ENCODE data around the gene AKAP6.

DNA sequence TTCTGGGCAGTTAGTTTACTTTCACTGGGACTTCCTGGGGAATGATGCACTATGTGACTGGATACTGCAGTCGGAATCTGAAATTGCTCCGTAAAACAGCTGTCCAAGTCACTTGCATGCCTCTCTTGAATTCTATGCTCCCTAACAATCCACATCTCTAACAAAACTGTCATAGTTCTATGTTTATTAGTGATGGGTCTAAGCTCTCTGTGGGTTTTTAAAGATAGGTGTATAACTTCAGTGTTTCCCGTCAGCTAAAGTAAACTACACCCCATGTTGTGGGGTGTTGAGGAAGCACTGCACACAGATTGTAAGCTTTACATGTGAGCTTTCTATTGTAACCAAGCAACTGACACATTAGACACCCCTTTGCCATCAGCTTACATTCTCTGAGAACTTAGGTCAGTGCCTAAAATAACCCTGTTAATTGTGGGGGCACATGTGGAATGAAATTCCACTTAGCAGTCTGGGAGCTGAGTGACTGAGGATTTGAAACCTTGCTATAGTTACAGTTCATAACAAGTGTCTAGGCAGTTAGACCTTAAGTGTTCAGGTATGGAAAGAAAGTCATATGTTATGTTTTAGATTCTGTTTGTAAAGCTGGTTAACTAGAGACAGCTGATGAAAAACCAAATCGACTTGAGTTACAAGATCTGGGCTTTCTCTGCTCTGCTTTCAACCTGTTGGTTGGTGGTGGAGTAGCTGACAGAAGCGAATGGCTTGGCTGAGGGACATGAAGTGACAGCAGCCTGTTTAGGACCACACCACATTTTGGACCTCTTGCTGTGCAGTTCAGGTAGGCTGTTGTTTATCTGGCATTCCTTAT, 165.7 kb downstream of the AKAP6 start:
- TF ChIP-seq SIN3A (IDR thresholded peaks at IDR 0.05; ENCODE audit: low read depth, low read length) (no peak), SP1 (IDR thresholded peaks at IDR 0.05; ENCODE audit: low read depth, low read length) (no peak), CBFB (IDR thresholded peaks at IDR 0.05; ENCODE audit: low read depth) (no peak), NFIC (IDR thresholded peaks at IDR 0.05; ENCODE audit: low read depth, low read length) (no peak), CTCF (IDR thresholded peaks at IDR 0.05 in 2 of 3, conservative IDR thresholded peaks at IDR 0.05 in 1 of 3; ENCODE audit: control insufficient read depth in 2 of 3, extremely low read depth in 1 of 3, insufficient read depth in 1 of 3, low read depth in 3 of 3, low read length in 3 of 3) (no peak), TAF1 (IDR thresholded peaks at IDR 0.05; ENCODE audit: borderline replicate concordance, low read depth, low read length) (no peak), HCFC1 (IDR thresholded peaks at IDR 0.05; ENCODE audit: low read length) (no peak), SMC3 (IDR thresholded peaks at IDR 0.05; ENCODE audit: borderline replicate concordance, low read length) (no peak), CREB1 (IDR thresholded peaks at IDR 0.05; ENCODE audit: low read depth) (no peak), NRF1 (conservative IDR thresholded peaks at IDR 0.05; ENCODE audit: low read depth, low read length) (no peak), ZBED1 (IDR thresholded peaks at IDR 0.05; ENCODE audit: borderline replicate concordance) (no peak)
- TF ChIP-seq, protein P1, sequence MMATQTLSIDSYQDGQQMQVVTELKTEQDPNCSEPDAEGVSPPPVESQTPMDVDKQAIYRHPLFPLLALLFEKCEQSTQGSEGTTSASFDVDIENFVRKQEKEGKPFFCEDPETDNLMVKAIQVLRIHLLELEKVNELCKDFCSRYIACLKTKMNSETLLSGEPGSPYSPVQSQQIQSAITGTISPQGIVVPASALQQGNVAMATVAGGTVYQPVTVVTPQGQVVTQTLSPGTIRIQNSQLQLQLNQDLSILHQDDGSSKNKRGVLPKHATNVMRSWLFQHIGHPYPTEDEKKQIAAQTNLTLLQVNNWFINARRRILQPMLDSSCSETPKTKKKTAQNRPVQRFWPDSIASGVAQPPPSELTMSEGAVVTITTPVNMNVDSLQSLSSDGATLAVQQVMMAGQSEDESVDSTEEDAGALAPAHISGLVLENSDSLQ (IDR thresholded peaks at IDR 0.05), result no peak
- TF ChIP-seq, protein P2, sequence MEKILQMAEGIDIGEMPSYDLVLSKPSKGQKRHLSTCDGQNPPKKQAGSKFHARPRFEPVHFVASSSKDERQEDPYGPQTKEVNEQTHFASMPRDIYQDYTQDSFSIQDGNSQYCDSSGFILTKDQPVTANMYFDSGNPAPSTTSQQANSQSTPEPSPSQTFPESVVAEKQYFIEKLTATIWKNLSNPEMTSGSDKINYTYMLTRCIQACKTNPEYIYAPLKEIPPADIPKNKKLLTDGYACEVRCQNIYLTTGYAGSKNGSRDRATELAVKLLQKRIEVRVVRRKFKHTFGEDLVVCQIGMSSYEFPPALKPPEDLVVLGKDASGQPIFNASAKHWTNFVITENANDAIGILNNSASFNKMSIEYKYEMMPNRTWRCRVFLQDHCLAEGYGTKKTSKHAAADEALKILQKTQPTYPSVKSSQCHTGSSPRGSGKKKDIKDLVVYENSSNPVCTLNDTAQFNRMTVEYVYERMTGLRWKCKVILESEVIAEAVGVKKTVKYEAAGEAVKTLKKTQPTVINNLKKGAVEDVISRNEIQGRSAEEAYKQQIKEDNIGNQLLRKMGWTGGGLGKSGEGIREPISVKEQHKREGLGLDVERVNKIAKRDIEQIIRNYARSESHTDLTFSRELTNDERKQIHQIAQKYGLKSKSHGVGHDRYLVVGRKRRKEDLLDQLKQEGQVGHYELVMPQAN (conservative IDR thresholded peaks at IDR 0.05), result no peak
